HG02763 (cell line): ENCODE data around the gene RGS11.
"Not testable (repeated sequence)": the region's sequence is repeated elsewhere in the genome, so short reads cannot be mapped to it uniquely, and the experiment has no call there.

Source experiments
- ATAC-seq: cut with Tn5 transposase; IDR thresholded peaks from one replicate; pipeline ENCODE4 v1.9.1; 2021; ENCODE audit warnings: mild to moderate bottlenecking, moderate library complexity; ENCODE audit not compliant: unreplicated experiment

RGS11 gene

GRCh38 chr16:234468-235305 is 41.1 kb downstream of the RGS11 start, which contains the start of gene FAM234A:
Gene FAM234A, plus strand, starts transcription at chr16:234821. Its CDS starts 19,593 bp downstream, at chr16:254414.
- ATAC-seq, result peak; percentile 83

- ATAC-seq, result no peak
Measured at GRCh38 chr16:230949-231348, 44.8 kb downstream of the RGS11 start.

GRCh38 chr16:230351-230750 is 45.4 kb downstream of the RGS11 start:
- not testable (repeated sequence) for ATAC-seq

- ATAC-seq, result no peak
Measured at GRCh38 chr16:229731-230281, 45.9 kb downstream of the RGS11 start.

GRCh38 chr16:228852-229730 is 46.7 kb downstream of the RGS11 start, which contains the start of gene LUC7L:
Gene LUC7L, minus strand, starts transcription at chr16:229449. Its CDS starts 110 bp downstream, at chr16:229339.
- ATAC-seq, result peak; percentile 85

GRCh38 chr16:228151-228851 is 47.4 kb downstream of the RGS11 start:
- ATAC-seq, result no peak

- no peak for ATAC-seq
Measured at GRCh38 chr16:220021-220420, 55.7 kb downstream of the RGS11 start.
